ENCODE results near the gene ACSM5.
A peak's percentile ranks its signal among the peaks of the same experiment; 100 is the strongest.

Gene ACSM5, protein sequence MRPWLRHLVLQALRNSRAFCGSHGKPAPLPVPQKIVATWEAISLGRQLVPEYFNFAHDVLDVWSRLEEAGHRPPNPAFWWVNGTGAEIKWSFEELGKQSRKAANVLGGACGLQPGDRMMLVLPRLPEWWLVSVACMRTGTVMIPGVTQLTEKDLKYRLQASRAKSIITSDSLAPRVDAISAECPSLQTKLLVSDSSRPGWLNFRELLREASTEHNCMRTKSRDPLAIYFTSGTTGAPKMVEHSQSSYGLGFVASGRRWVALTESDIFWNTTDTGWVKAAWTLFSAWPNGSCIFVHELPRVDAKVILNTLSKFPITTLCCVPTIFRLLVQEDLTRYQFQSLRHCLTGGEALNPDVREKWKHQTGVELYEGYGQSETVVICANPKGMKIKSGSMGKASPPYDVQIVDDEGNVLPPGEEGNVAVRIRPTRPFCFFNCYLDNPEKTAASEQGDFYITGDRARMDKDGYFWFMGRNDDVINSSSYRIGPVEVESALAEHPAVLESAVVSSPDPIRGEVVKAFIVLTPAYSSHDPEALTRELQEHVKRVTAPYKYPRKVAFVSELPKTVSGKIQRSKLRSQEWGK

GRCh38 chr16:20409398-20410120, at the start of gene ACSM5:
Gene ACSM5 (plus strand): TSS chr16:20409534. CDS start chr16:20411485, 1,951 bp downstream.
- no peak for ATAC-seq

DNA sequence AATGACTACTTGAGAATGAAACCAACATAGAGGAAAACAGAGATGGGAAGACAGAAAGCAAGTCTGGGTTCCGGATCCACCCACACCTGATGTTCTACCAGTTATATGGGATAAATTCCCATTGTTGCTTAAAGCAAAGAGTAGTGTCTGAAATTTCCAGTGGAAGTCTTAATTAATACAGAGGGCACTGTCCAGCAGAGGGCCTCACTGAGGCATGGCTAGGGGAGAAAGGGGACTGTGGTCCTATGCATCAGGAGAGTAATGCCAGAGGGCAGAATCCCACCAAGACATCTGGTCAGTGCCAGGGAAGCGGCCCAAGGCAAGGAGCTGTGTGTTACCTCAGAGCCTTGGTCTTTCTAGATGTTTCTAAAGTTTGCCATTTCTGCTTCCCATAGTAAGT, 49.3 kb upstream of the ACSM5 start:
- ATAC-seq = no peak

DNA sequence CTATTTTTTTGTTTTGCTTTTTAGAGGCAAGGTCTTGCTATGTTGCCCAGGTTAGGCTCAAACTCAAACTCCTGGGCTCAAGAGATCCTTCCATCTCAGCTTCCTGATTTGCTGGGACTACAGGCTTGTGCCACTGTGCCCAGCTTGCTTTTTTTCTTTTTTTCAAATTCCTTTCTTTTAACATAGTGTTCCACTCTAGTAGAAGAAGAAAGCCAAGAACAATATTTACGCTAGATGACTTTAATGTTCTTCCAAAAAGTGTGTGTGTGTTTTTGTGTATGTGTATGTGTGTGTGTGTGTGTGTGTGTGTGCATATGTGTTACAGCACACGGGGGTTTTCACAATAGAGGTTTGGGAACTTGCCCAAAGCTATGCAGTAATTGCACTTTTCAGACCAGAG, 46.1 kb upstream of the ACSM5 start:
- no peak for ATAC-seq

- no peak for ATAC-seq
These were observed 45.3 kb upstream of the ACSM5 start for GRCh38 chr16:20364051-20364450.

DNA sequence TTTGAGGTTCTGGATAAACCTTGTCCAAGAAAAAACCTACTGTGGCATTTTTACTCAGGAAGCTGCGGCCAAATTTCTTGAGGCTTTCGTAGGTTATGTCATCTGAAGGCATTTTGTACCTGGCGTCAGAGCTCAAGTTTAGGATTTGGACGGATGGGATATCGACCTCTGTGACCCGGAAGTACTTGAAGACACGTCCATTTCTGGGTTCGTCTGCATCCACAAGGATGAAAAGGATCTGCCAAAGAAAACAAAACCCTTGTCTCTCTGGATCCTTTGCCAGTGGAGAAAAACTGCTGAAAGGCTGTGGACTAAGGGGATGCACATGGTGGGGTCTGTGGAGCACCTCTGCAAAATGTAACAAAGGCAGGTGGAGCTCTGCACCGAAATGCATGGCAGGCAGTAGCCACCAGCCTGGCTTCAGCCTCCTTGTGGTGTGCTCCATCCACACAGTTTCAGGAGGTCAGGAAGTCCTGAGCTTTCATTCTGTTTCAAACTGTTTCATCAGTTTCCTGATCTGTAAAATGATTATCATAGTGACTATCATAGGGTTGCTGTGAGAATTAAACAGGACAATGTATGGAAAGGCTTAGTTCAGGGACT, 39.8 kb upstream of the ACSM5 start:
- ATAC-seq = no peak

- ATAC-seq = no peak
These were observed 36.6 kb upstream of the ACSM5 start for GRCh38 chr16:20372701-20373100.

DNA sequence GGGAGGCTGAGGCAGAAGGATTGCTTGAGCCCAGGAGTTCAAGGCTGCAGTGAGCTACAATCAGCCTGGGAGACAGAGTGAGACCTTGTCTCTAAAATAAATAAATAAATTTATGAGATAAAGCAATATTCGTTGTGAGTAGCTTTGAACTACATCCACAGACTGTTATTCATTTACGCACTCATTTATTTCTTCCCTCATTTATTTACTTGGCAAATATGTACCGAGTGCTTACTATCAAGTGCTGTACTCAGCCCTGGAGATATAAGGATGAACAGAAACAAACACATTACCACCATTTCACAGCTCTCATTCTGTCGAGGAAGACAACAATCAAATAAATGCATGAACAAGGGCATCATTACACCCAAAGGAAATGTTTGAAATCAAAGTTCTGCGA, 32.2 kb upstream of the ACSM5 start:
- ATAC-seq = no peak

DNA sequence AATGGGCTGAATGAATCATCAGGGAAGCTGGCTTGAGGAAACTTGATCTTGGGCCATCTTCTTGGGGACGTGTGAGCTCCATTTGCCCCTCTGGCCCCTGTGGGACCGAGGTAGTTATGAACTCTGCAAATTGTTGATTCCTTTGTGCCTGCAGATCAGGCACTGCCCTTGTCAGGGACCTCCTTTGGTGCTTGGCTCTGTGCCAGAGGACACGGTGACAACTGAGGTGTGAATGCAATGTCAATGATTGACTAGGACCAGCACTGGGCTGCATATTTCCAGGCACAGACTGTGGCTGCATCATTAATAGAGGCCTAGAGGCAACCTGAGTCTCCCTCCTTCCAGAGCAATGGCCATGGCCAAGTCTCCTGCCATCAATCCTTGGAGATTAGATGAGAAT, 28.6 kb upstream of the ACSM5 start:
- no peak for ATAC-seq

DNA sequence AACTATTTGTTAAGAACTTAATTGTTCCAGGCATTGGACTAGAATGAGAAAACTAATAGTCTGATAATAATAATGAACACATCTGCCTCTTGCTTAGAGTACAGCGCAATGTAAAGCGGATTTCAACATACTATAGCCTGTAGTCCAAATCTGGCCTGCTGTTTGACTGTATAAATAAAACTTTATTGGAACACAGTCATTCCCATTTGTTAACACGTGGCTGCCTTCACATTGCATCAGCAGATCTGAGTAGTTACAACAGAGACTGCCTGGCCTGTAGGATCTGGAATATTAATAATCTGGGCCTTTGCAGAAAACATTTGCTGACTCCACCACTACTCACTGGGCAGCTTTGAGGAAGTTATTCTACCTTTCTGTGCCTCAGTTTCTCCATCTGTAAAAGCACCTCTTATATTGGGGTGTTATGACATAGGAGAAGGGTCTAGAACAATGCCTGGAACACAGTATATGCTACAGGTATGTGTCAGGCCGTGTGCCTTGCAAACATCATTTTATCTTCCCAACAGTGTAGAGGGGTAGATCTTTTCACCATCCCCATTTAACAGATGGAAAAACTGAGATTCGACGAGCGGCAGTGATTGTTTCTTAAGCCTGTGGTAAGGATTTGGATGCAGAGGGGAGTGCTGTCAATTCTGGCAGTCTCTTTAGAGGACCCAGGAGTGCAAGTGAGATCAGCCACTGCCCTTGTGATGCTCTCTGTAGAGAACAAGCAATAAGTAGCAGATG, 27.0 kb upstream of the ACSM5 start:
- no peak for ATAC-seq

- peak; percentile 55 to 62 for ATAC-seq
These were observed 26.0 kb upstream of the ACSM5 start for GRCh38 chr16:20383106-20384029.

DNA sequence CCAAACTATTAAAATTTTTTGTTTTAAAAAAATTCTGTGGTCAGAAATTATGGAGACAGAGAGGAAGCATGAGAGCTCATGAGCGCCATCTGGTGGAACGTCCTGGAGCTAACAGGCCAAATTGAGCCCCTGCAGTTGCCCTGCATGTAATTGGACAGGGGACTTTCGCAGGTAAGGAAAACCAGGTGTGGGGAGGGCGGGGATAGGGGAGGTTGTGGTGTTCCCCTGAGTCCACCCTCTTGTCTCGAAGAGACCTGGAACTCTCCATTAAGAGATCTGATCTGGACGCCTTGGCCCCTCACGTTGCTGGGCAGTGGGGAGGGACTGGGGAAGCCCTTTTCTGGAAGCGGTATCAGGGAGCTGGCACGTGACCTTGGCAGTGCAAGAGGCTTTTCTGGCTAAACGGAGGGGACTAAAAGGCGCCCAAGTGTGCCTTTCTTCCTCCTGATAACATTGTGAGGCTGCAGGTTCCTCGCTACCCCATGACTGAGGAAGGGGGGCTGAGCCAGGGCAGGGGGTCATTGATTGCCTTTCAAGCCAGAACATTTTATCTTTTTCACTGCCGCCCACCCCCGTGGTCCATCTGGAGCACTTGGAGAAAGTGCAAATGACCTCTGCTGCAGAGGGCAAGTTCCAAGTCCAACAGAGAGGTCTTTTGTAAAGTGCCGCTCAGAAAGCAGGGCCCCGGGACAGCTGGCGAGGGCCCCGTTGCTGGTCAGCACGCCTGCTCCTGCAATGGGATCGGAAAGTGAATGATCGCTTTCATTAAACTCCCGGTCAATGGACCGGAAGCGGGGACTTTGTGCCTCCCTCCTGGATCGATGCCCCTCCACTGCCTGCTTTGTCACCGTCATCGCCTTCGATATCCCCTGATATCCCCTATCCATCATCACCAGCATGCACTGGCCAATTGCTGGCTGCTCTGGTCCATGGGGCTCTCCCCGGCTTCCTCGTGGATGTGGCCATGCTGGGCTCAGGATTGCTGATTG, 23.2 kb upstream of the ACSM5 start:
- no peak for ATAC-seq

DNA sequence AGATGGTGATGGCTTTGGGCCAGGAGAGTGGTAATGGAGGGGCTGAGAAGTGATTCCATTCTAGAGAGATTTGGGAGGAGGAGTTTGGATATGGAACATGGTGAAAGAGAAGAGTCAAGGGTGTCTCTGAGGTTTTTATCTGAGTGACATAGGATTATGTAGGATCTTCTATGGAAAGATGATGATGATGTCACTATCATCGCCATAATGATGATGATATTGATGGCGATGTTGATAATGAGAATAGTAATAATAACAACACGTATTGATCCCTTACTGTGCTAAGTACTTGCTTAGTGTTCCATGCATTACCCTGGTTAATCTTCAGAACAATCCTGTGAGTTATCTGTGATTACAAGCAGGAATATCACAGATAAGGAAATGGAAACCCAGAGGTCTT, 21.4 kb upstream of the ACSM5 start:
- ATAC-seq = no peak

DNA sequence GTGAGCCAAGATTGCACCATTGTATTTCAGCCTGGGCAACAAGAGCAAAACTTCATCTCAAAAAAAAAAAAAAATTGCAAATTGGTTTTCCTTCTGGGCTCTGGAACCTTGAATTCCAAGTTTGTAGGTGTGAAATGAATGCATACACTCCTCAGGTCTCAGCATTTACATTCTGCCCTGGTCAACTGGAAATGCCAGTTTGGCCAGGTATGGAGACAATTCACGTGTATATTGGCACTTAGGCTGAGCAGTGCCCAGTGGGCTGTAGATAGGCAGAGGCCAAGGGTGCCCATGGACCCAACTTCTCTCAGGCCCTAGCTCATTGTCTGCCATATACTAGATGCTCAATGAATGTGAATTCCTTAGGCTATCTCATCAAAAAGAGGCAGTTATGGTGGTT, 20.5 kb upstream of the ACSM5 start:
- ATAC-seq = no peak

- ATAC-seq = no peak
These were observed 18.3 kb upstream of the ACSM5 start for GRCh38 chr16:20391045-20391444.

DNA sequence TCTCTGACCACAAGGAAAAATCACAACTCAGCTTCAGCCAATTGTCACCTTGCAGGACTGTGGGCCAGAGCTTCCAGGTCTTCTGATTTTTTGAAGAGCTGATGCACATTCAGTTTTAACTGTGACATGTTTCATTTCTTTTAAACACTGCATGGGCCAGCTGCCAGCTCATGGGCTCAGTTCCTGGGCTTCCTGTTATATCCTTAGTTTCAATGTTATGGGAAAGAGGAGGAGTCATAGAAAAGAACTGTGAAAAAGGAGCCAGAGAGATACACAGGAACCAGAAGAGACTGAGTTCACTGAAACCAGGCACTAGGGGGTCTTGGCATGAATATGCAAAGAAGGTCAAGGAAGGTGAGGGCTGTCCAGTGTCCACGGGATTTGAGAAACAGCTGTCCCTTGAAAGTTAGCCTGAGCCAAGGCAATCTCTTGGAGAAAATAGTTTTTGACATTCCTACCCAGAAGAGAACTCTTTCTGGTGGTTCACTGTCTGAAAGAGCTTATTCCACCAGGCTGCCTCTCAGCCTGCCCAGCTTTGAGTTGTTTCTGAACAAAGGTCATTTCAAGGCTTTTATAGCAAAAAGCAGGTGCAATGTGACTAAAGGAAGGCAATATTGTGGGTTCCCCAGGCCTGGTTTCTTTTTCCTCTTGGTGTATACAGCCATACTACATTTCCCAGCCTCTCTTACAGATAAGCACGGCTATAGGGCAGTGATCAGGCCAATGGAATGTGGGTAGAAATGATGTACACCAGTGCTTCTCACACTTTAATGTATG, 15.3 kb upstream of the ACSM5 start:
- no peak for ATAC-seq

GRCh38 chr16:20395946-20396345, 13.4 kb upstream of the ACSM5 start:
- no peak for ATAC-seq

- no peak for ATAC-seq
These were observed 12.4 kb upstream of the ACSM5 start for GRCh38 chr16:20396846-20397467.

GRCh38 chr16:20397468-20398074, 11.8 kb upstream of the ACSM5 start:
- ATAC-seq = no peak

DNA sequence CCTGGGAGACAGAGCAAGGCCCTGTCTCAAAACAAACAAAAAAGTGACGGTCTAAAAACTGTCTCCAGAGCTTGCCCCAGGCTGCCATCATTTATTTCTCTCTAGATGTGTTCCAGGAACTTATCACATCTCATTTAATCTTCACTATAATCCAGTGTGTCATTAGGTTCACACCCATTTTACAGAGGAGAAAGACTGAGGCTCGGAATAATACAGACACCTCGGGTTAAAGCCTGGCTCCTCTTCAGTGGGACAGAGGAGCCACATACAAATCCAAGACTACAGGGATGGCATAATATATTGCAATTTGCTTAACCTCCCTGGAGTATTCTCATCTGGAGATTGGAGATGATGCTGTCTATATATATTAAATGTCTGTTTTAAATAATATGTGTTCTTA, 10.7 kb upstream of the ACSM5 start:
- ATAC-seq = no peak
